Mesendoderm (in vitro differentiated cells): Measurements from ENCODE around the gene ENTR1.

Source experiments
- DNase-seq: peaks from one replicate; pipeline ENCODE4 v3.0.0; 2013
- H2AK5ac ChIP-seq: 2 replicates; pipeline ENCODE4 v1.6.1; 2013; ENCODE audit warnings: low read length, inconsistent platforms
- H2BK120ac ChIP-seq: 2 replicates; pipeline ENCODE4 v1.6.1; 2013; ENCODE audit warnings: low read depth, mild to moderate bottlenecking, low read length, moderate library complexity, mixed read lengths
- H2BK15ac ChIP-seq: replicated peaks from 2 replicates; pipeline ENCODE4 v1.6.1; 2013; ENCODE audit warnings: low read depth, mild to moderate bottlenecking, moderate library complexity
- H2BK5ac ChIP-seq: 2 replicates; pipeline ENCODE4 v1.6.1; 2013; ENCODE audit warnings: low read length, inconsistent platforms
- H3K18ac ChIP-seq: 2 replicates; pipeline ENCODE4 v1.6.1; 2013; ENCODE audit warnings: mild to moderate bottlenecking, low read length, mixed read lengths
- H3K23ac ChIP-seq: one replicate; pipeline ENCODE4 v1.6.1; 2013; ENCODE audit warnings: low read length
- H3K27ac ChIP-seq: 2 replicates; pipeline ENCODE4 v1.5.1; 2013; ENCODE audit warnings: low read depth, mild to moderate bottlenecking, inconsistent platforms, low read length, moderate library complexity
- H3K27me3 ChIP-seq: 2 replicates; pipeline ENCODE4 v1.6.1; 2013; ENCODE audit warnings: low read length, control low read depth, mild to moderate bottlenecking, inconsistent platforms; ENCODE audit not compliant: insufficient read depth, poor library complexity
- H3K36me3 ChIP-seq: 2 replicates; pipeline ENCODE4 v1.6.1; 2013; ENCODE audit warnings: low read length, inconsistent platforms; ENCODE audit not compliant: control insufficient read depth, insufficient read depth
- H3K4ac ChIP-seq: one replicate; pipeline ENCODE4 v1.6.1; 2013; ENCODE audit warnings: low read depth, mild to moderate bottlenecking, low read length, moderate library complexity
- H3K4me1 ChIP-seq: 2 replicates; pipeline ENCODE4 v1.6.1; 2013; ENCODE audit warnings: low read depth, low read length, inconsistent platforms; ENCODE audit not compliant: control insufficient read depth
- H3K4me2 ChIP-seq: 2 replicates; pipeline ENCODE4 v1.6.1; 2013; ENCODE audit warnings: low read length
- H3K4me3 ChIP-seq: 2 replicates; pipeline ENCODE4 v1.5.1; 2013; ENCODE audit warnings: mild to moderate bottlenecking, low read length
- H3K56ac ChIP-seq: one replicate; pipeline ENCODE4 v1.6.1; 2013; ENCODE audit warnings: low read length
- H3K79me1 ChIP-seq: 2 replicates; pipeline ENCODE4 v1.6.1; 2013; ENCODE audit warnings: low read length, inconsistent platforms
- H3K79me2 ChIP-seq: 2 replicates; pipeline ENCODE4 v1.6.1; 2013; ENCODE audit warnings: mild to moderate bottlenecking, low read length; ENCODE audit not compliant: control insufficient read depth, insufficient read depth
- H3K9ac ChIP-seq: 2 replicates; pipeline ENCODE4 v1.6.1; 2013; ENCODE audit warnings: low read length, inconsistent platforms
- H4K5ac ChIP-seq: one replicate; pipeline ENCODE4 v1.6.1; 2013; ENCODE audit warnings: low read length
- H4K8ac ChIP-seq: one replicate; pipeline ENCODE4 v1.6.1; 2013; ENCODE audit warnings: low read depth, mild to moderate bottlenecking, control low read depth, low read length, moderate library complexity
- WGBS: extraction: QIAGEN DNeasy Blood & Tissue Kit; methylation state at CpG from one replicate; pipeline ENCODE4 v1.1.7; 2013; ENCODE audit warnings: low lambda C conversion rate, missing lambda C conversion rate; ENCODE audit not compliant: insufficient coverage; ENCODE audit errors: extremely low coverage; 5-methylcytosine and 5-hydroxymethylcytosine counted together

The ENTR1 gene

GRCh38 chr9:136418182-136419091 lies 8.0 kb upstream of the ENTR1 start:
- H3K79me1 ChIP-seq, result peaks cover 9% of the 10 kb centered on the region
- no peak overlapping the region for H4K5ac ChIP-seq
- H3K9ac ChIP-seq, result no peak overlapping the region
- peaks cover 4% of the 10 kb centered on the region for H3K79me2 ChIP-seq
- DNase-seq, result no peak
- no peak overlapping the region for H2AK5ac ChIP-seq
- H3K27me3 ChIP-seq, result no peaks in the 10 kb centered on the region
- no peak overlapping the region for H3K27ac ChIP-seq
- no peak overlapping the region for H3K18ac ChIP-seq
- no peak overlapping the region for H3K56ac ChIP-seq
- no peak overlapping the region for H2BK5ac ChIP-seq
- no peak overlapping the region for H4K8ac ChIP-seq
- no peak overlapping the region for H2BK120ac ChIP-seq
- H2BK15ac ChIP-seq, result no peak overlapping the region
- no peak overlapping the region for H3K4me2 ChIP-seq
- no peaks in the 10 kb centered on the region for H3K4me1 ChIP-seq
- H3K36me3 ChIP-seq, result peaks cover 34% of the 10 kb centered on the region
- WGBS, result no CpG with 5 or more reads among the region's 48 CpGs
- H3K4ac ChIP-seq, result no peak overlapping the region
- H3K23ac ChIP-seq, result no peak overlapping the region
- H3K4me3 ChIP-seq, result no peak overlapping the region

DNA sequence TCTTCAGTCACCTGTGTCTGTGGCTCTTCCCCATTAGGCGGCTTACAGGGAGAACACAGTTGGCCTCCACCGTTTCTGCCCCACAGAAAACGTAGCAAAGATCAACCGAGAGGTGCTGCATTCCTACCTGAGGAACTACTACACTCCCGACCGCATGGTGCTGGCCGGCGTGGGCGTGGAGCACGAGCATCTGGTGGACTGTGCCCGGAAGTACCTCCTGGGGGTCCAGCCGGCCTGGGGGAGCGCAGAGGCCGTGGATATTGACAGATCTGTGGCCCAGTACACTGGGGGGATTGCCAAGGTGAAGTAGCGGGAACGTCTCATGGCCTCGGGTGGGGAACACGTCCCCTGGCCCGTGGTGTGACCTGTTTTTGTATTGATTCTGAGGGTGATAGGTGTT lies 6.5 kb upstream of the ENTR1 start:
- H3K27ac ChIP-seq, result no peak overlapping the region
- H4K5ac ChIP-seq, result no peak overlapping the region
- no peak overlapping the region for H3K23ac ChIP-seq
- H2AK5ac ChIP-seq, result no peak overlapping the region
- H2BK120ac ChIP-seq, result no peak overlapping the region
- H3K4me3 ChIP-seq, result no peak overlapping the region
- H3K56ac ChIP-seq, result no peak overlapping the region
- peaks cover 31% of the 10 kb centered on the region for H3K36me3 ChIP-seq
- H3K27me3 ChIP-seq, result no peaks in the 10 kb centered on the region
- H3K18ac ChIP-seq, result no peak overlapping the region
- no peak for DNase-seq
- H3K4me1 ChIP-seq, result no peaks in the 10 kb centered on the region
- H4K8ac ChIP-seq, result no peak overlapping the region
- H3K4me2 ChIP-seq, result no peak overlapping the region
- H2BK5ac ChIP-seq, result no peak overlapping the region
- no peak overlapping the region for H3K9ac ChIP-seq
- H2BK15ac ChIP-seq, result no peak overlapping the region
- H3K79me2 ChIP-seq, result peaks cover 14% of the 10 kb centered on the region
- H3K4ac ChIP-seq, result no peak overlapping the region
- WGBS, result no CpG with 5 or more reads among the region's 19 CpGs
- peaks cover 15% of the 10 kb centered on the region for H3K79me1 ChIP-seq

DNA sequence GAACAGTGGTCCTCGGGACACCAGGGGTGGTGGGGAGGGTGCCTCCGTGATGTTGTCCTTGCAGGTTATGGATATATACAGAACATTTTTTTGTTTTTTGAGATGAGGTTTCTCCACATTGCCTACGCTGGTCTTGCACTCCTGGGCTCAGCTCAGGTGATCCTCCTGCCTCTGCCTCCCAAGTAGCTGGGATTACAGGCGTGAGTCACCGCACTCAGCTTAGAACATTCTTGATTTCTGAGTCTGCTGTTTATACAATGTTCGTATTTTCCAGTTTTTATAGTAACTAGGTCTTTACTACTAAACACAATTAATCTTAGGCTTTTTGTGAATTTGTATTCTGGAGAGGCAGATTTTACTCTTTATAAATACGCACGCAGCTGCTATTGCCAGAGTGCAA lies 6.0 kb upstream of the ENTR1 start:
- Histone ChIP-seq H2BK5ac (no peak overlapping the region), H3K56ac (no peak overlapping the region), H3K27ac (no peak overlapping the region), H3K18ac (no peak overlapping the region), H3K9ac (no peak overlapping the region), H4K8ac (no peak overlapping the region), H2BK15ac (no peak overlapping the region), H3K79me2 (peaks cover 19% of the 10 kb centered on the region), H3K27me3 (no peaks in the 10 kb centered on the region), H3K36me3 (peaks cover 28% of the 10 kb centered on the region), H3K23ac (no peak overlapping the region), H3K4me2 (no peak overlapping the region), H3K4ac (no peak overlapping the region), H4K5ac (no peak overlapping the region), H3K4me1 (peaks cover 3% of the 10 kb centered on the region), H3K79me1 (peaks cover 19% of the 10 kb centered on the region), H2BK120ac (no peak overlapping the region), H2AK5ac (no peak overlapping the region), H3K4me3 (no peak overlapping the region)
- no CpG with 5 or more reads among the region's 8 CpGs for WGBS
- DNase-seq, result no peak

- Histone ChIP-seq H3K27me3 (no peaks in the 10 kb centered on the region), H3K36me3 (peaks cover 21% of the 10 kb centered on the region), H3K79me2 (peaks cover 42% of the 10 kb centered on the region), H4K8ac (no peak overlapping the region), H2AK5ac (no peak overlapping the region), H3K27ac (no peak overlapping the region), H2BK120ac (no peak overlapping the region), H2BK5ac (no peak overlapping the region), H3K4me3 (no peak overlapping the region), H2BK15ac (no peak overlapping the region), H4K5ac (no peak overlapping the region), H3K4ac (no peak overlapping the region), H3K9ac (no peak overlapping the region), H3K18ac (no peak overlapping the region), H3K4me2 (no peak overlapping the region), H3K79me1 (peaks cover 30% of the 10 kb centered on the region), H3K4me1 (peaks cover 5% of the 10 kb centered on the region), H3K56ac (no peak overlapping the region), H3K23ac (no peak overlapping the region)
- WGBS, result no CpG with 5 or more reads among the region's 9 CpGs
- no peak for DNase-seq
Observed at GRCh38 chr9:136412962-136413361, 2.5 kb upstream of the ENTR1 start.

DNA sequence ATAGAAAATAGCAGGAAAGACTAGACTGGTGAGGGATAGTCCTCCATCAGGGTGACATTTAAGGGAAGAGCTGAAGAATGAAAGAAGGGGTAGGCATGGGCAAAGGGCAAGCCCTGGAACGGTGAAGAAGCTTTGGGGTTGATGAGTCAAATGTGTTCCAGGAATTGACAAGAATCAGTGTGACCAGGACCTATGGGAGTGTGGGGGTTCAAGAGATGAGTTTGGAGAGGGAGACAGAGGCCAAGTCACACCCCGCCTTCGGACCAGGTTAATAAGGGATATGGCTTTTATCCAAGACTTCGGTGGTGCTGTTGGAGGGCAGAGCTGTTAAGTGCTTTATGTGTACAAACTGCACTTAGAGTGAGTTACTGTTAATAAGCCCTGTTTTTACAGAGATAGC lies 964 bp upstream of the ENTR1 start:
- Histone ChIP-seq H3K18ac (no peak overlapping the region), H3K79me1 (peaks cover 33% of the 10 kb centered on the region), H4K5ac (no peak overlapping the region), H3K4me3 (peak overlapping the region; percentile 83), H2BK5ac (no peak overlapping the region), H2AK5ac (no peak overlapping the region), H3K36me3 (peaks cover 15% of the 10 kb centered on the region), H3K9ac (peak overlapping the region; percentile 85), H2BK120ac (no peak overlapping the region), H3K4me2 (peak overlapping the region; percentile 45), H3K23ac (no peak overlapping the region), H3K4ac (no peak overlapping the region), H3K27me3 (no peaks in the 10 kb centered on the region), H3K27ac (no peak overlapping the region), H3K79me2 (peaks cover 42% of the 10 kb centered on the region), H3K56ac (peak overlapping the region; percentile 92), H4K8ac (no peak overlapping the region), H3K4me1 (peaks cover 5% of the 10 kb centered on the region), H2BK15ac (no peak overlapping the region)
- no peak for DNase-seq
- WGBS, result no CpG with 5 or more reads among the region's 4 CpGs
